H1 (cell line): ENCODE results near the gene RPTOR. TPM values are rescaled to one million over a fixed set of nuclear protein-coding genes. Genes with fewer than 3 reads are reported as not detected.

Experiments
- GTF2F1 ChIP-seq: IDR thresholded peaks from 2 replicates; pipeline ENCODE4 v1.6.1; 2012; ENCODE audit warnings: low read depth, low read length, improper control_type of control experiment, borderline replicate concordance
- RFX5 ChIP-seq: IDR thresholded peaks from 2 replicates; pipeline ENCODE4 v1.6.1; 2011; ENCODE audit warnings: low read depth, low read length, improper control_type of control experiment, borderline replicate concordance
- polyA plus RNA-seq, 7 experiments: library from polyadenylated mRNA; depleted of rRNA in 3 of 7; stranded (reverse) in 5 of 7; unstranded in 2 of 7; fragments of >200 nt in 5 of 7; fragments of 200-250 nt in 2 of 7; gene quantifications; 1 replicate in 5 of 7; 2 replicates in 1 of 7; 4 replicates in 1 of 7; pipeline versions ENCODE4 v1.2.1 to v1.2.3, GENCODE V29; 2011 to 2013; ENCODE audit warnings: missing spikeins in 2 of 7, mixed read lengths in 2 of 7
- total RNA-seq: library from RNA; stranded (reverse); fragmentation: NEBNext Ultra II Directional; extraction: Animal tissue kit (Norgen Biotek cat#: 25700); gene quantifications from 2 replicates; pipeline ENCODE4 v1.2.1, GENCODE V29; 2021

RPTOR gene
- total and polyA plus RNA-seq, 2 of the 8 experiments (the other 6 are each of a cell fraction or from before 2014, with no cell fraction given), result 6.9 to 28.7 TPM

DNA sequence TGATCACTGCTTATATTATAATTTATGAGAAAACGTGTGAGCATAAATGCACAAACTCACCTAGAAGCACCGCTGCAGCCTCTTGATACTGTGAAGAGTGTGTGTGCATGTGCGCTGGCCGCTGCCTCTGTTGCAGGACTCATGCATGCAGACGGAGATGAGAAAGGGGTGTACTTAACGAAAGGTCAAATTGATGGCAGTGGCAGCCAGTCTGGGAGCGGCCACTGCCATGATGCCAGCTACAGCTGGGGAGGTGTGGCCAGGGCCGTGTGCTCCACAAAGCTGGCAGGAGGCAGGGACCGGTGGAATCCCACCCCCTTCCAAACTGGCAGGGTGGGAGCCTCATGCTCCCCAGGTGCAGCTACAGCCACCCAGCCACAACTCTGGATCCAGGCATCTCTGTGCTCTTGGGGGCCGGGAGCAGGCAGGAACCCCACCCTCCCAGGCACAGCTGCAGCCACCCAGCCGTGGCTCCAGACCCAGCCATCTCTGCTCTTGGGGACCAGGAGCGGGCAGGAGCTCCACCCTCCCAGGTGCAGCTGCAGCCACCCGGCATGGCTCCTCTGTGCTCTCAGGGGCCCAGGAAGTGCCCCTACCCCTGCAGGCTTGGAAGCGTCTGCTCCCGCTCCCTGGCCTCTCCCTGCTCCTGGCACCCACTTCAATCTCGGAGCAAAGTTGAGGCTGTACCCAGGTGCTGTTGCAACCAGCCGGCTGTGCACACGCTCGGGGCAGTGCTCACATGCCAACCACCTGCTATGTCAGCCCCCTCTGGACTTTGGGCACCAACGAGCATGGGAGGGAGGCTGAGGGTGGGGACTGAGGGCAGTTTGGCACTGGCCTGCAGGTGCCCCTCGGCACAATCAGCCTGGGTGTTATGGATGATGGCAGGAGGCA, 369.5 kb downstream of the RPTOR start (continued):
- TF ChIP-seq RFX5 (no peak), GTF2F1 (no peak)
